NB4 (cell line): ENCODE results near the gene ARHGEF16.

Experiments used
- DNase-seq: peaks from one replicate; pipeline ENCODE4 v3.0.0; 2010; ENCODE audit warnings: low read depth
- H3K4me3 ChIP-seq: one replicate; pipeline ENCODE4 v1.5.1; 2011; ENCODE audit warnings: mild to moderate bottlenecking, low read depth, low read length, moderate library complexity
- MYC ChIP-seq: IDR thresholded peaks from 2 replicates; pipeline ENCODE4 v1.6.1; 2011; ENCODE audit warnings: low read depth, low read length
- POLR2A ChIP-seq: IDR thresholded peaks from 2 replicates; pipeline ENCODE4 v1.6.1; 2011; ENCODE audit warnings: mild to moderate bottlenecking; ENCODE audit not compliant: insufficient read length; ENCODE audit errors: extremely low read depth
- TF ChIP-seq, protein P1 (sequence below): IDR thresholded peaks from 2 replicates; pipeline ENCODE4 v1.6.1; 2011; ENCODE audit warnings: low read depth, low read length
- TF ChIP-seq, protein P2 (sequence below): IDR thresholded peaks from one replicate; pipeline ENCODE4 v1.5.1; 2012; ENCODE audit warnings: low read depth, low read length

ARHGEF16 gene

DNA sequence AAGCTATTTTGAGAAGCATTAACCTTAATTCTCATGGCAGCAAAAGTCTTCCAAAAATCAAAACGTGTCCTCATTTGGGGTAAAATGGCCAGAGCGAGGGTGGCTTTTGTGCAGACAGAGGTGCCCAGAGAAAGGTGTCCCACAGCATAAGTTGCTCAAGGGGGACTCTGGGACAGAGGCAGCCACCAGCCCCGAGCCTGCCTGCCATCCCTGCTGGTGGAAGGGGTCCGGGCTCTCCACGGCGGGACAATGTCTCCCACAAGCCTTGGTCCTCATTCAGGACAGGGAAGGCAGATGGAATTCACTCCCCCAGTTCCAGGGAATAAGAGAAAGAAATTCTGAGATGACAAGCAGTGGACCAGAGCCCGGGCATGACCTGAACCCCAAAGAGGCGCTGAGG lies 12.6 kb upstream of the ARHGEF16 start:
- no peak for DNase-seq
- no peak for TF ChIP-seq POLR2A
- TF ChIP-seq, protein P1, sequence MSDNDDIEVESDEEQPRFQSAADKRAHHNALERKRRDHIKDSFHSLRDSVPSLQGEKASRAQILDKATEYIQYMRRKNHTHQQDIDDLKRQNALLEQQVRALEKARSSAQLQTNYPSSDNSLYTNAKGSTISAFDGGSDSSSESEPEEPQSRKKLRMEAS = no peak
- H3K4me3 ChIP-seq = no peak overlapping the region

DNA sequence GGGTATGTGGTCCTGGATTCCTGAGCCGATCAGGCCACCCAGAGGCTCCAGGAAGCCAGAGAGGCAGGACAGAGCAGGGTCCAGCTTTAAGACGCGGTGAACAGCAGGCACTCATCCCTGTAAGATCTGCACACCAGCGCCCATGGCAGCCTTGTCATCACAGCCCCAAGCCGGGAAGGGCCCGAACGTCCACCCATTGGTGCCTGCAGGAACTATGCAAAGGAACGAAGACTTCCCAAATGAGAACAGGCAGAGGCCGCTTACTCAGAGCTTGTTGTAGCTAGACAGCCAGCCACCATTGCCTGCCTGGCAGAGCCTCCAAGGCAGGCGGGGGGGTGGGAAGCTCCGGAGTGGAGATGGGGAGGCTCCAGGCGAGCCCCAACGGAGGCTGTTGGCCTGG lies 12.1 kb upstream of the ARHGEF16 start:
- DNase-seq = no peak
- TF ChIP-seq, protein P1 = no peak
- no peak for TF ChIP-seq MYC
- TF ChIP-seq POLR2A = no peak
- TF ChIP-seq, protein P2, sequence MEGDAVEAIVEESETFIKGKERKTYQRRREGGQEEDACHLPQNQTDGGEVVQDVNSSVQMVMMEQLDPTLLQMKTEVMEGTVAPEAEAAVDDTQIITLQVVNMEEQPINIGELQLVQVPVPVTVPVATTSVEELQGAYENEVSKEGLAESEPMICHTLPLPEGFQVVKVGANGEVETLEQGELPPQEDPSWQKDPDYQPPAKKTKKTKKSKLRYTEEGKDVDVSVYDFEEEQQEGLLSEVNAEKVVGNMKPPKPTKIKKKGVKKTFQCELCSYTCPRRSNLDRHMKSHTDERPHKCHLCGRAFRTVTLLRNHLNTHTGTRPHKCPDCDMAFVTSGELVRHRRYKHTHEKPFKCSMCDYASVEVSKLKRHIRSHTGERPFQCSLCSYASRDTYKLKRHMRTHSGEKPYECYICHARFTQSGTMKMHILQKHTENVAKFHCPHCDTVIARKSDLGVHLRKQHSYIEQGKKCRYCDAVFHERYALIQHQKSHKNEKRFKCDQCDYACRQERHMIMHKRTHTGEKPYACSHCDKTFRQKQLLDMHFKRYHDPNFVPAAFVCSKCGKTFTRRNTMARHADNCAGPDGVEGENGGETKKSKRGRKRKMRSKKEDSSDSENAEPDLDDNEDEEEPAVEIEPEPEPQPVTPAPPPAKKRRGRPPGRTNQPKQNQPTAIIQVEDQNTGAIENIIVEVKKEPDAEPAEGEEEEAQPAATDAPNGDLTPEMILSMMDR = no peak
- no peak overlapping the region for H3K4me3 ChIP-seq

DNA sequence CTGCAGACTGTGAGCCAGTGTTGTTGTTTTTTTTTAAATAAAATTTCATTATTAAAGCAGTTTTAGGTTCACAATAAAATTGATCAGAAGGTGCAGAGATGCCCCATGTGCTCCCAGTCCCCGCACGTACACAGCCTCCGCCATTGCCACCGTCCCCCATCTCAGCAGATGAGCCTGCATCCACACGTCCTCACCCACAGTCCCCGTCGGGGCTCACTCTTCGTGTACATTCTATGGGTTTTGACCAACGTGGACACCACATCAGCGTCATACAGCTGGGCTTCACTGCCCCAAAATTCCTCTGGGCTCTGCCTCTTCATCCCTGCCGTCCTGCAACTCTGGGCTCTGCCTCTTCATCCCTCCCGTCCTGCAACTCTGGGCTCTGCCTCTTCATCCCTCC lies 11.6 kb upstream of the ARHGEF16 start:
- no peak overlapping the region for H3K4me3 ChIP-seq
- no peak for DNase-seq
- no peak for TF ChIP-seq POLR2A
- TF ChIP-seq, protein P2 = no peak
- TF ChIP-seq MYC = no peak
- TF ChIP-seq, protein P1 = no peak

DNA sequence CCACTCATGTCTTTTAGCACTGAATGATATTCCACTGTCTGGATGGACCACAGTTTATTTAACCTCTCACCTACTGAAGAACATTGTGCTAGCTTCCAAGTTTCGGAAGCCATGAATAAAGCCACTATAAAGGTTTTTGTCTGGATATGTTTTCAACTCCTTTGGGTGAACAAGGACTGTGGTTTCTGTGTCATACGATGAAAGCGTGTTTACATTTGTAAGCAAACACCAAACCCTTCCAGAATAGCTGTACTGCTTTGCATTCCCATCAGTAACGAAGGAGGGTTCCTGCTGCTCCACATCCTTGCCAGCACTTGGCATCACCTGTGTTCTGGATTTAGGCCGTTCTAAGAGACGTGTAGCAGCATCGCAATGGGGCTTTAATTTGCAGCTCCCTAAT lies 10.7 kb upstream of the ARHGEF16 start:
- DNase-seq = no peak
- H3K4me3 ChIP-seq = no peak overlapping the region
- TF ChIP-seq, protein P2 = no peak
- no peak for TF ChIP-seq POLR2A
- no peak for TF ChIP-seq MYC
- TF ChIP-seq, protein P1 = no peak

DNA sequence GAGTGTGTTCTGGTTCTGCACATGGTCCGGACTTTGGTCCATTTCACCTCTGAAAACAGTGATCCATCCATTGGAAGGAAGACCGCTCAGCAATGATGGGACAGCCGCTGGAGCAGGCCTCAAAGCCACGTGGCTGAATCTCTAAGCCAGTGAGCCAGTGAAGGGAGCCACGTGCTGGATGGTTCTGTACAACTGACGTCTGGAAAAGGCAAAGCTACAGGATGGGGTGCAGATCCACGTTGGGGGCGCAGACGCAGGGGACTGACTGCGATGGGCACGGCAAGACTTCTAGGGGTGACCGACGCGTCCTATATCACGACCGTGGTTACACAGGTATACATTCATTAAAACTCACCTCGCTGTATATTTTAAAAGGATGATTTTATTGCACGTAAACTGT lies 10.2 kb upstream of the ARHGEF16 start:
- H3K4me3 ChIP-seq = no peak overlapping the region
- no peak for DNase-seq
- TF ChIP-seq POLR2A (no peak), MYC (no peak)
- TF ChIP-seq, protein P1 = no peak
- TF ChIP-seq, protein P2 = no peak

DNA sequence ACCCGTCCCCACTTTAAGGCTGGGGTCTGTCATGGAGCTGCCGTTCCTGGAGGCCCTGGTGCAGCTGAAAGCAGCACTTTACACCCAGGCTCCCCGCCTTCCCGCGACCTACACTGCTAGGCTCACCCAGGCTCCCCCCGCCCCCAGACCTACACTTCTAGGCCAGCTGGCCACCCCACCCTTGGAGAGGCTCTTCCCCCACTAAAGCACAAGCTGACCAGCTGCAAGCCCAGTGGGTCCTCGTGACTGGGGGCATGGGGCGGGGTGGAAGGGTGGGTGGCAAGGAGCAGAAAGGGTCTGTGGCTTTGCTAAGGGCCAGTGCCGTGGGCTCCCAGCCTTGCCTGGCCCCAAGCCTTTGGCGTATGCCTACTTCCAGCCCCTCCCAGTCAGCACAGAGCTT lies 9.7 kb upstream of the ARHGEF16 start:
- DNase-seq = no peak
- TF ChIP-seq, protein P1 = no peak
- TF ChIP-seq, protein P2 = no peak
- TF ChIP-seq POLR2A (no peak), MYC (no peak)

More for the DNA sequence above, 9.7 kb upstream of the ARHGEF16 start:
- no peak overlapping the region for H3K4me3 ChIP-seq
